GM19395 (cell line): ENCODE results near the gene KIAA1671.

ENCODE experiments used
- ATAC-seq: cut with Tn5 transposase; IDR thresholded peaks from one replicate; pipeline ENCODE4 v1.9.1; 2021; ENCODE audit warnings: mild to moderate bottlenecking, moderate library complexity; ENCODE audit not compliant: unreplicated experiment

KIAA1671 gene

DNA sequence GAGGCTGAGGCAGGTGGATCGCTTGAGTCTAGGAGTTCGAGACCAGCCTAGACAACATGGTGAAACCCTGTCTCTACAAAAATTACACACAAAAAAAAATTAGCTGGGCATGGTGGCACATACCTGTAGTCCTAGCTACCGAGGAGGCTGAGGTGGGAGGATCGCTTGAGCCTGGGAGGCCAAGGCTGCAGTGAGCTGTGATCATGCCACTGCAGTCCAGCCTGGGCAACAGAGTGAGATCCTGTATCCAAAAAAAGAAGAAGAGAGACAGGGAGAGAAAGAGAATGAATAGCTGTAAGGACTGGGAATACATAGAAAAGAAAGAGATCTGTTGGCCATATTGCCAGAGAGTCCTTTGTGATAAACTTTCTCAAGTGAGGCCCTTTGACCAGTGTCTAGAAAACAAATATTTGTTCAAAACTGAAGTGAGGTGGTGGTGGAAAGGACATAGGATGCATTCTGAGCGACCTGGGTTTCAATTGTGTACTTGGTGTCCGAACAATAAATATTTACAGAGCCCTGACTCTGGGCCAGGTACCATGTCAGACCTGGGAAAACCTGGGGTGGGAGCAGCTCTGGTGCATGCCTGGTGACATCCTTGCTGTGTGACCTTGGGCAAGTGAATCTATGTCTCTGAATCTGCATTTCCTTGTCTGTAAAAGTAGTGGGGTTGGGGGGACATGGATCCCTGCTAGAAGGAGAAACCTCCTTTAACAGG is 157.5 kb downstream of the KIAA1671 start:
- ATAC-seq: no peak

DNA sequence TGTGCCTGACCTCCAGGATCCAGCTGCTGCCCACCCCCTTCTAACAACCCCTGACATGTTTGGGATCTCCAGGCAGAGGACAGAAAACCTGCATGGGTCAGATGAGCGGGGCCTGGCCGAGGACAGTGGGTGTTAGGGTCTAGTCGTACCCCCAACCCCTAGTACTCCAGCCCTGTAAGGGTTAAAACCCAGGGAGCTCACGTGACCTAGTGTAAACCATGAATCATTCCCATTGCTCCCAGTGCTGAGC is 158.0 kb downstream of the KIAA1671 start:
- ATAC-seq: no peak

DNA sequence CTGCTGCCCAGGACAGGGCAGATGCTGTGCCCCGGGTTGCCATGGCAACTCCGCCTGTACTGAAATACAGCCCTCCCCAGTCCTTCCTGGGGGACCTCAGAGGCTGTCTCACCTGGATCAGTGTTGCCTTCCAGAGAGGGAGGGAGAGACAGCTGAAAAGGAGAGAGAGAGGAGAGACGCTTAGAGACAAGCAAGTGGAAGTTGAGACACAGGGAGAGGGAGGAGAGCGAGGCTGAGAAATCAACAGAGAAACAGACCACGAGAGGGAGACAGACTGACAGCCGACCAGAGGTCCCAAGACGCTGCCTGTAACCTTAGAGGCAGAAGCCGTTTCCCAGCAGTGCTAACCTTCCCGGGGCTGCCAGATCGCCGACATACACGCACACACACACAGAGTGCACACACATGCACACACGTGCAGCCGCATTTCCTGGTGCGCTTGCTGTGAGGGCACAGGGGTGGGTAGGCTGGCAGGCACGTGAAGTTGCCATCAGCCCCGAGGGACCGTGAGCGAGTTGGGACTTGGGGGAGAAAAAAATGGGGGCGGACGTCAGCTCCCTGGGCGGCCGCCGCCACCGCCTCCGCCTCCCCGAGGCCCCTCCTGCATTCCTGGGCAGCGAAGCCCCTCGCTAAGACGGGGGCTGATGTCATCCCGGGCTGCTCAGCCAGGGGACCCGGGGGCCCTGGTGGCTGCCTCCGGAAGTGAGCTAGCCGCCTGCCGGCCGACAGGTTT is 158.5 kb downstream of the KIAA1671 start:
- no peak for ATAC-seq

DNA sequence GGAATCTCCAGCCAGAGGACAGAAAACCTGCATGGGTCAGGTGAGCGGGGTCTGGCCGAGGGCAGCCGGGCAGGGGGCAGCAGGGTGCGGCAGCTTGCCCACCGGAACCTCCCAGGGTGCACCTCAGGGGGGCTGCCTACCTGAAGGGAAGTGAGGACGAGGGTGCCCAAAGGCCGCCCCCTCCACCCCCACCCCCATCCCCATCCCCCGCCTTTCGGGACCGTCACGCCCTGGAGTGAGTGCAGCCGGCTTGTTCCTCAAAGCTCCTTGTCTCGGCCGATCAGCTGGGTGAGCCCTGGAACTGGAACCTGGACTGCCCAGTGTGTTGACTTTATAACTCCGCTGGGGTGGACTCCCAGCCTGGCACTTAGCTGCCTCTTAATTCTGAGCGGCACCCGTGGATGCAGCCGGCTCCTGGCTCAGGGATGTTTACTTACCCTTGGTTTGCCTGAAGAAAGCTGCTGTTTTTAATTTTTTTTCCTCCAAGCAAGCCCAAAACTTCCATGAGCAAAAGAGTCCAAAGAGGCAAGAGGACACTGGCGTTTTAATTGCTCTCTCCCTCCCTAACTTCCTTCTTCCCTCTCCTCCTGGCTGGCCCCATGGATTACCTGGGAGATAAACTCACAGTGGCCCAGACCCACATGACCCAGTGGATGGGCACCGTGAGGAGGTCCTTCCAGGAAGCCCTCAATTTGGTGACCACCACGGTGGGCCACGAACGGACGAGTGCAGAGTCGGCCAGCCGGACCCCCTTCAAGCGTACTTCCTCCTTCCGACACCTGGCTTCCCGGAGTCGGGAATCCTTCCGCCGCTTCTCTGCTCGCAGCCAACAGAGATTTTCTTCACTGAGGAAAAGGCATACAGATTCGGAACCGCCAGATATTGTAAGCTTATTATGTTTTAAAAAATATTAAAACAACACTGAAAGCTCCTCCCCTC is 159.3 kb downstream of the KIAA1671 start:
- no peak for ATAC-seq

DNA sequence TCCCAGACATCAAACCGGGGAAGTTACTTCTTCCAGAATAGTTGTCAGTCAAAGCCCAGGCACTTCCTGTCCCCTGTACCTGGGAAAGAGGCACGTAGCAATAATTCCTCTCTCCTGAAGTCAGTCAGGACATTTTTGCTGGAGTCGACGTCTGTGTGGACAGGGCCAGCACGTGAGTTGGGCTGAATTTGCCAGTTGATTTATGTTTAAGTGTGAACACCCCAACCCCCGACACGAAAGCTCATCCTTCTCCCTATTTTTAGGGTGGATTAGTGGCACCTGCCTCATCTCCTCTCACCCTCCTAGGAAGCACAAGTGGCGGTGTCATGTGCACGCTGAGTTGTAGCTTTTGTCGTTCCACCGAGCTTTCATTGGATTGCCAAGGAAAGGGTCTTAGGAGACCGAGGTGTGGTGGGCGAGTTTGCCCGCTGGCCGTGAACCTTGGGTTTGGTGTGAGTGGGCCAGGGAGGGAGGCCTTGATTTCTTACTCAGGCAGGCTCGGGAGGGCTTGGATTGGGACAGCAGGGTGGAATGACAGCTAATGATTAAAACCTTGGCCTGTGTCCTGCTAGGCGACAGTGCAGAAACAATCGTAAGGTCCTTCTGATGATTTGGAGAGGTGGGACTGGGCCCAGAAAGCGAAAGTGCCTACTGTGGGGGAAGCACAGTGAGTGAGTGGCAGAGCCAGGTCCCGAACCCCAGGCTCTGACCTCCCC is 160.2 kb downstream of the KIAA1671 start:
- ATAC-seq: no peak

DNA sequence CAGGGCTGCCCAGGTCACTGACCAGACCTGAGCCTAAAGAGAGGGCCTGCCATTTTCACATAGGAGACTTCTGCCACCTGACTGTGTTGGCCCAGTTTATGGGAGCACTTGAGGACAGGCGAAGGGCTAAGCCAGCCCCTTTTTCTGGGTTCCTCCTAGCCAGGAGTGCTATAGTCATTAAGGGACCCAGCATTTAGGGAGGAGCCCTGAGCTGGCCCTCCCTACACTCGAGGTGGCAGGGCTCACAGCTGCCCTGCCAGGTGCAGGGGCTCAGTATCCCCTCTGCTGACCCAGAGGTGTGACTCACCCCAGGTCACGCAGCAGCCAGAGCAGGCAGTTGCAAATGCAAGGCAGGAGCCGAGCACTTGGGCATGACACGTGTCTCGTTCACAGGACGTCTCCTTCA is 160.8 kb downstream of the KIAA1671 start:
- ATAC-seq: no peak

DNA sequence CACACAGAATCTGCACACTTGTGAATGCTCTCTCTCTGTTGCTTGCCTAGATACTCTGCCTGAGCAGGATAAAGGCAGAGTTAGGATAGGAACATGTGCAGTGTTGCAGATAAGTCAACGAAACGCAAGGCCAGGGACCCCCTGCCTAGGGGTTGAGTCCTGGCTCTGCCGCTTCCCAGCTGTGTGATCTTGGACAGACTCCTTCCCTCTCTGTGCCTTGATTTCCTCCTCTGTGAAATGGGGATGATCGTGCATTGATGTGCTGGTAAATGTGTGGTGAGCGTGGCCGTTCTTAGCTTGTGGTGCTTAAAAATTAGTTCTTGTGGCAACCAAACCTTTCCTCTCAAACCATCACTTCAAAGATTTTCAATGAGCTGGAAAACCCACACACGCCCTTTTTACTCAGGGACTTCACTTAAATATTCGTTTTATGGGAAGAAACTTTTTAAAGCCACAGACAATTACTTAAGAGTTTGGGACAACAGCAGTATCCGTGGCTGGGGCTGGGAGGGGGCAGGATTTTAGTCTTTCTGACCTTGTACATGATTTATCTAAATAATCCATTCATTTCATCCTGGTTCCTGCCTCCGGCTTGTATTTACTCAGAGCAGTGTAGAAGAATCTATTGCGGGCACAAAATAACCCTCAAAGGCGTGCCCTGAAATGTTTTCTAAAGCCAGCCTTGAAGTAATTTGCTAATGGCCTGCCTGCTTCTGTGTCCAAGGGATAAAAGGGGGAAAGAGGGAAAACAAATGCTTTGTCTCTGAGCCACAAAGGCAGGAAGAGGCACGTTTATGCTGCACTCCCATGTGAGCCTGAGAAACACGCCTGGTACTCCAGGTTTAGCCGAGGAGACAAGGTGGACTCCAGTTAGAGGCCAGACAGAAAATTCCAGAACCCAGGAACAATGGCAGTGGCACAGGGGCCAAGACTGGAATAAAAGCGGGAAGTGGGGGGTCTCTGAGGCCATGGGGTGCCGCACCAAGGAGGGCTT is 162.2 kb downstream of the KIAA1671 start:
- ATAC-seq: no peak

DNA sequence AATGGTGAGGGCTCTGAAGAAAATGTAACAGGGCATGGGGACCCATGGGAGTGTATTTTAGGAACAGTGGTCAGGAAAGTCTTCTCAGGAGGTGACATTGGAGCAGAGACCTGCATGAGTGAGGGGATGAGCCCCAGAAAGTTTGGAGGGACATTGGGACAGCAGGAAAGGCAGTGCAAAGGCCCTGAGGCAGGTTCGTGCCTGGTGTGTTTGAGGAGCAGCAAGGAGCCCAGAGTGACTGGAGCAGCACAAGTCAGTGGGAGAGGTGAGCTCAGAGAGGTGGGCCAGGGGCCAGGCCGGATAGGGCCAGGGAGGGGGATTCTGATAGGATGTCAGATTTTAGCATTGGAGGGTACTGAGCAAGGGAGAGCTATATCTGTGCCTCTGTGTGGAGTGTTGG is 167.1 kb downstream of the KIAA1671 start:
- no peak for ATAC-seq

DNA sequence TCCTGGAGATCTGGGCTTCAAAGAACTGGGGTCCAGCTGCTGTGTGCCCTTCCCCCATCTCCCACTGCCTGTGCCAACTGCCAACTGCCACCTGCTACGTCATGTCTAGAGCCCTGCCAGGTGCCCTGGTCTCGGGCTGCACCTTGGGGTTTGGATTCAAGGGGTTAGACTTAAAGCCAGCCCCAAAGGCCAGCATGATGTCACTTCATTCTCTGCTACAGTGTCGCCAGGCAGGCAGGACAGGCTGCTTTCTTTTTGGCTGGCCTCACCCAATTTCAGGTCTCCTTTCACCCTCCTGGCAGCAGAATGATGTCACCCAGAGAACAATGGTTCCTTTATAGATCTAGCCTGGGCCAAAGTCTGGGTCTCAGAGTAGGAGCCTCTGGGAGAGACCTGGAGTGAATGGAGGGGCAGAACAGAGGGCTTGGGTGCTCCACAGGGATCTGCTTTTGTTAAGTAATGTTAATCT is 167.6 kb downstream of the KIAA1671 start:
- ATAC-seq: no peak

DNA sequence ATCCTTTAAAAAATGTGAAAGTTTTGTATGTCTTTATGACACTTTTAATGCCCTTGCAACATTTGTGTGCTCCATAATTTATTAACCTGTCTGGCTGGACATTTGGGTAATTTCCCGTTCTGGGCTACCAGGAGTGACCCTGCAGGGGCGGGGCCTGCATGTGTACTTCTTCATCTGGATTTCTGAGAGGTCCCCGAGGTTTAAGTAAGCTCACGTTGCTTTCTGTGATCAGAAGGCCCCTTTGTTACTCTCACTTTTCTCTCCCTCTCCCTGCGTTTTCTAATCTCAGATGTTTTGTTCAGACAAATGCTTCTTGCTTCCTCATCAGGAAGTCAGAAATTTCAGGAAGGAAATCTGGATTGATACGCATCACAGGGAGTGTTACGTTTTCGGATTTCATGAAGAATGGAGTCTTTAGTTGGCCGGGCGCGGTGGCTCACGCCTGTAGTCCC is 168.3 kb downstream of the KIAA1671 start:
- ATAC-seq: no peak

DNA sequence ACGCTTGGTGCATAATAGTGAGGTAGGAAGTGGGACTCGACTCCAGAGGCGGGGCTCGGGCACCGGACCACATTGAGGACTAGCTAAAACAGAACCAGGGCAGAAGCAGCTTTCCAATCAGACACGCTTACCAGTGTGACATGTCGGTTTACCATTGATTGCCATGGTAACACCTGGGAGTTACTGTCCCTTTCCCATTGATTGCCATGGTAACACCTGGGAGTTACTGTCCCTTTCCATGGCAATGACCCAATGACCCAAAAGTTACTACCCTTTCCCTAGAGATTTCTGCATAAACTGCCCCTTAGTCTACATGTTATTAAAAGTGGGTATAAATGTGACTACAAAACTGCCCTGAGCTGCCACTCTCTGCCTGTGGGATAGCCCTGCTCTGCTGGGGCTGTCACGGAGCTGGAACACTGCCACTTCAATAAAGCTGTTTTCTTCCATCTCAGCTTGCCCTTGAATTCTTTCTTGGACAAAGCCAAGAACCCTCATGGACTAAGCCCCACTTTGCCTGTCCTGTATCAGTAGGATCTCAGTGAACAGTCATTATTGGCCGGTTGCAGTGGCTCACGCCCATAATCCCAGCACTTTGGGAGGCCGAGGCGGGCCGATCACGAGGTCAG is 169.7 kb downstream of the KIAA1671 start:
- ATAC-seq: no peak

DNA sequence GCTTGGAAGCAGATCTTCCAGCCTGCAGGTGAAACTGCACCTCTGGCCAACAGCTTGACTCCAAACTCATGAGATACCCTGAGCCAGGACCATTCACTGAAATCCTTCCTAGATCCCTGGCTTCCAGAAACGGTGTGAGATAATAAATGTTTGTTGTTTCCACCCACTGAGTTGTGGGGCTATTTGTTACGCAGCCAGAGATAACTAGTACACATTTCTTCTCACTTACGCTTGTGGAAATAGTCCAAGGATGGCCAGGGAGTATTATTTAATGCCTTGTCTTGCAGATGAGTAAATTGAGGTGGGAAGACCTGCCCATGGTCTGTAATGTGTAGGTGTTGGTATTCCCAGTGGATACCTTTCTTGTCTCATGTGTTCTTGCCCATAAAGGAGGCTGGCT is 171.2 kb downstream of the KIAA1671 start:
- ATAC-seq: no peak

DNA sequence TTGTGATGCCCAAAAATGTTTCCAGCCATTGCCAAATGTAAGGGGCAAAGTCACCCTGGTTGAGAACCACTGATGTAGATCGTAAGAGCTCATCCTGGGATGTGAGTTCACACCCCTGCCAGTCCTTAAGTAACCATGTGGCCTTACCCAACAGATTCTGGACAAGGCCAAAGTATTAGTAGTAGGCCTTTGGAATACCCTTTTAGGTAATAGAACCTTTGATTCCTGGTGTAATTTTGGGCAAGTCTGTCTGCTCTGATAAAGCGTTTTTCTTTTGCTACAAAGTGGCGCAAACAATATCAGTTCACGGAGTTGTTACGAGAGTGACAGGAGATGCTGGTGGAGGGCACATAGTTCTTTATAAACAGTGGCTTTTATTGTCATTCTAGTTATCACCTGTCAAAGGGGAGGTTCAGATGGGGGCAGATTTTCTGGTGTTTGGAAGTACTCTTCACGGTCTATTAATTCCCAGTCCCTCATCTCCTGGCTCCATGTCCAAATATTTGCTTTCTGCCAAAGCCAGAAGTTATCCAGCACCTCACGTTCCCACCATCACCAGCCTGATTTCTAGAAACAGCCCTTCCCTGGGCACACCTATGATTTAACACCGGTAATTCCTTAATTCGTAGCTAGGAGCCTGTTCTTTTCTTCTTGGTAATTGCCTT is 173.3 kb downstream of the KIAA1671 start:
- no peak for ATAC-seq

DNA sequence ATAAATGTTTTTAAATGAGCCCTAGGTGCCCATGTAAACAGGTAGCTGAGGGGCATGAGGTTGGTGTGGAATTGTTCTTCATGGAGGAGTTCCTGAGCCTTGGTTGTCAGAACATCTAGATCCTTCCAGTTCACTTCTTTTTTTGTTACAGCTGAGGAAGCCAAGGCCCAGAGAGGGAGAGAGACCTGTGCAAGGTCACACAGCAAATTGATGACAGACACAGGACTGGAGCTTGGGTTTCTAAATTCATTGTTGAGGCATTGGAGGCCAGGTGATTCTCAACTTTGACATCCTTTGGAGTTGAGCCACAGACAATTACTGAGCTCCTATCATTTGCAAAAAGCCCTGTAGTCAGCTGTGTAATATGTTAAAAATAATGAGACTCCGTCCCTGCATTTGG is 174.0 kb downstream of the KIAA1671 start:
- no peak for ATAC-seq

DNA sequence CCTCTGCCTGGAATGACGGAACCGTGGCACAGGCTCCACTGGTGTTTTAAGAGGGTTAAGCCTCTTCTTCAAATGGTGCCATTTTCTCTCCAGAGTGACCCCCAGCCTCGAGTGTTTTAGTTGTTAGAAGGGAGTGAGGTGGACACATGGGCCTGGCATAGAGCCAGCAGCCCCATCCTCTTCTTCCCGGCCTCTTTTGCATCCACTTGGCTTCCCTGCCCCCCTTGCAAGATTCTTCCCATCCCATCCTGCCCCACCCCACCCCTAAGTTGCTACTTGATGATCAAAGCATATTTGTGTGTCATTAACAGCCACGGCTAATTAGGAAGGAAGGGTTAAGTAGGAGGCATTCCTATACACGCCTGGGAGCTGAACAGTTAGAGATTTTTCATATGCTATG is 174.8 kb downstream of the KIAA1671 start:
- ATAC-seq: no peak

DNA sequence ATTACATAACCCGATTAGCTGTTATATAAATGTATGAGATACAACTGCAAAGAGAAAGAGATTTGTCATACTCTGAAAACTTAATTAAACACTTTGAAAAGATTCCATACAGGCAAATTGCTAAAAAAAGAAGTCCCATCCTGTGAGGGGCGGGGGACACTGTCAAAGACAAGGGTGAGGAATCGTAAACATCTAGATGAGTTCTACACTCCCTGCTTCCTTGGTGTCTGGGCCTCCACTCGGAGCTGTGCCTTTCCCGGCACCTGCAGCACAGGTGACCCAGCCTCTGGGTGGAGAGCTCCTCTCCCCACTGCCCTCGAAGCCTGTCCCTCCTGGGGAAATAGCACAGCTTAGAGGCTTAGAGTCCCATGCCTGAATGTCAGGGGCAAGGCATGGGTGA is 177.9 kb downstream of the KIAA1671 start:
- ATAC-seq: no peak

DNA sequence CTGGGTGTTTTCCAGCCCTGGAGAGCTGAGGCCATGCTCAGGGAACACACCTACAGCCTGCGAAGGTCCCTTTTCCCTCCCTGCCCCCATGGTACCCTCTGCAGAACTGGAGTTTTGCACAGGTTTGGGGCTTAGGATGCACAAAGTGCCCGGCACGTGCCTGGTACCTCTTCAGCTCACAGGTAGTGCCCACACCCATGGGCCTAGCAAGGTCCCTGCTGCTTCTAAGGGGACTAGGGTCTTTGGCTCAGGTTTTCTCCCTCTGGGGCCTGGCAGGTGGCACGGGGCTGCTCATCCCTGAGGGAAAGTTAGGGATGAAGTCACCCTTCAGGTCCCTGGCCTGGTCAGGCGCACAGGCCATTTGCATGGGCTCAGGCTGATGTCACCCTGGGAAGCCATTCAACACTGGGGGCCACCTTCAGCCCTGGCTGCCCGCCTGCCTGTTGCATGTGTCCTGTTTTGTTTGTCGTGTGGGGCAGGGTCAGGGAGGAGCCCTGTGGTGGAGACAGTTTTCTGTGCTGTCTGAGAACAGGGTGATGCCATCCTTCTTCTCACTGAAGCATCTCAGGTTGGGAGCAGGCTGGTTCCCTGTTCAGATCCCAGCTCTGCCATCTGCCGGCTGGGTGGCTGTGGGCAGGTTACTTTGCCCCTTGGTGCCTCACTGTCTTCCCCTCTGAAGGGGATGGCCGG is 178.8 kb downstream of the KIAA1671 start:
- no peak for ATAC-seq

DNA sequence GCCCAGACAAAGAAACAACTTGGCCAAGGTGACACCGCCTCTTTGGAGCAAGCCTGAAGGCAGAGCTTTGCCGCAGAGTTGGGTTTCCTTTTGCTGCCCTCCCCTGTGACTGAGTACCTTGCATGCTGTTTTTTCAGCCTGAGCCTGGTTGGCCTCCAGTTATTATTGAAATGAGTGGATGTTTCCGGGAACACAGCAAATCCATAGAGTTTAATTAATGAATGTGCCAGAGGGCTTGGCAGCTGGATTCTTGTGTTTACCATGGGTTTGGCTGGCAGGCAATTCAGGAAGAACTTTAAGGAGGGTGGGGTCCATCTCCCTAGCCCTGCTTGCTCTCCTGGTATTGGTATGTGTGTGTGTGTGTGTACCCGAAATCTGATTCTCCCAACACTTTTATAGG is 181.5 kb downstream of the KIAA1671 start:
- no peak for ATAC-seq
